Mesendoderm (in vitro differentiated cells): Measurements from ENCODE around the gene CDCA5.

Source experiments
- DNase-seq: peaks from one replicate; pipeline ENCODE4 v3.0.0; 2013
- H2AK5ac ChIP-seq: 2 replicates; pipeline ENCODE4 v1.6.1; 2013; ENCODE audit warnings: low read length, inconsistent platforms
- H2BK120ac ChIP-seq: 2 replicates; pipeline ENCODE4 v1.6.1; 2013; ENCODE audit warnings: low read depth, mild to moderate bottlenecking, low read length, moderate library complexity, mixed read lengths
- H2BK15ac ChIP-seq: replicated peaks from 2 replicates; pipeline ENCODE4 v1.6.1; 2013; ENCODE audit warnings: low read depth, mild to moderate bottlenecking, moderate library complexity
- H2BK5ac ChIP-seq: 2 replicates; pipeline ENCODE4 v1.6.1; 2013; ENCODE audit warnings: low read length, inconsistent platforms
- H3K18ac ChIP-seq: 2 replicates; pipeline ENCODE4 v1.6.1; 2013; ENCODE audit warnings: mild to moderate bottlenecking, low read length, mixed read lengths
- H3K23ac ChIP-seq: one replicate; pipeline ENCODE4 v1.6.1; 2013; ENCODE audit warnings: low read length
- H3K27ac ChIP-seq: 2 replicates; pipeline ENCODE4 v1.5.1; 2013; ENCODE audit warnings: low read depth, mild to moderate bottlenecking, inconsistent platforms, low read length, moderate library complexity
- H3K27me3 ChIP-seq: 2 replicates; pipeline ENCODE4 v1.6.1; 2013; ENCODE audit warnings: low read length, control low read depth, mild to moderate bottlenecking, inconsistent platforms; ENCODE audit not compliant: insufficient read depth, poor library complexity
- H3K36me3 ChIP-seq: 2 replicates; pipeline ENCODE4 v1.6.1; 2013; ENCODE audit warnings: low read length, inconsistent platforms; ENCODE audit not compliant: control insufficient read depth, insufficient read depth
- H3K4ac ChIP-seq: one replicate; pipeline ENCODE4 v1.6.1; 2013; ENCODE audit warnings: low read depth, mild to moderate bottlenecking, low read length, moderate library complexity
- H3K4me1 ChIP-seq: 2 replicates; pipeline ENCODE4 v1.6.1; 2013; ENCODE audit warnings: low read depth, low read length, inconsistent platforms; ENCODE audit not compliant: control insufficient read depth
- H3K4me2 ChIP-seq: 2 replicates; pipeline ENCODE4 v1.6.1; 2013; ENCODE audit warnings: low read length
- H3K4me3 ChIP-seq: 2 replicates; pipeline ENCODE4 v1.5.1; 2013; ENCODE audit warnings: mild to moderate bottlenecking, low read length
- H3K56ac ChIP-seq: one replicate; pipeline ENCODE4 v1.6.1; 2013; ENCODE audit warnings: low read length
- H3K79me1 ChIP-seq: 2 replicates; pipeline ENCODE4 v1.6.1; 2013; ENCODE audit warnings: low read length, inconsistent platforms
- H3K79me2 ChIP-seq: 2 replicates; pipeline ENCODE4 v1.6.1; 2013; ENCODE audit warnings: mild to moderate bottlenecking, low read length; ENCODE audit not compliant: control insufficient read depth, insufficient read depth
- H3K9ac ChIP-seq: 2 replicates; pipeline ENCODE4 v1.6.1; 2013; ENCODE audit warnings: low read length, inconsistent platforms
- H4K5ac ChIP-seq: one replicate; pipeline ENCODE4 v1.6.1; 2013; ENCODE audit warnings: low read length
- H4K8ac ChIP-seq: one replicate; pipeline ENCODE4 v1.6.1; 2013; ENCODE audit warnings: low read depth, mild to moderate bottlenecking, control low read depth, low read length, moderate library complexity
- WGBS: extraction: QIAGEN DNeasy Blood & Tissue Kit; methylation state at CpG from one replicate; pipeline ENCODE4 v1.1.7; 2013; ENCODE audit warnings: low lambda C conversion rate, missing lambda C conversion rate; ENCODE audit not compliant: insufficient coverage; ENCODE audit errors: extremely low coverage; 5-methylcytosine and 5-hydroxymethylcytosine counted together

Gene CDCA5

DNA sequence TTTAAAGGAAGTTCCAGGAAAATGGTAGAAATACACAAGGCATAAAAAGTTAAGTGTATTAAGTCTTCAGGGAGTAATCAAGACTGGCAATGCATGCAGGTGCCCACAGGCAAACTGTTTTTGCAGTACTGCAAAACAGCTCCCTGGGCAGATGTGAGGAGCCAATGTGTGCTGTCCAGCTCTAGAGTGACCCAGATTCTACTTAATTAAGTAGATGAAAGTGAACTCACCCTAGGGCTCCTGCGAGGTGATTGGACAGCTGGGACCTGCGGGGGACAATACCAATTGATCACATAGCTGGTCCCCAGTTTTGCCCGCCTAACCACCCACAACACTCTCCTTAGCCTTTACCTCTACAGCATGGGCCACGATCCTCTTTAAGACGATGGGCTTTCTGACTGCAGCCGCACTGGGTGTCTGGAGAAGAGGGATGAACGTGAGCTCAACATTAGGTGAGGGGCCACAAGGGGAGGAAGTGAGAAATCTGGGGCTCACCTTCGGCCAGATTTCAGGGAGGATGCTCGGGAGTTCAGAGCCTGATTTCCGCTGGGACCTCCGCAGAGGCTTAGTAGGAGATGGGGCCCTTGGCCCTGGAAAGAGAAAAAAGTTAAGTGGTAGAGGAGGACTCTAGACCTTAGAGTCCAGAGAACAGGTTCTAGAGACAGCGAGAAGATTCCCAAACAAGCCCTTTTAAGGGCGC, 556 bp downstream of the CDCA5 start:
- no peak for DNase-seq

DNA sequence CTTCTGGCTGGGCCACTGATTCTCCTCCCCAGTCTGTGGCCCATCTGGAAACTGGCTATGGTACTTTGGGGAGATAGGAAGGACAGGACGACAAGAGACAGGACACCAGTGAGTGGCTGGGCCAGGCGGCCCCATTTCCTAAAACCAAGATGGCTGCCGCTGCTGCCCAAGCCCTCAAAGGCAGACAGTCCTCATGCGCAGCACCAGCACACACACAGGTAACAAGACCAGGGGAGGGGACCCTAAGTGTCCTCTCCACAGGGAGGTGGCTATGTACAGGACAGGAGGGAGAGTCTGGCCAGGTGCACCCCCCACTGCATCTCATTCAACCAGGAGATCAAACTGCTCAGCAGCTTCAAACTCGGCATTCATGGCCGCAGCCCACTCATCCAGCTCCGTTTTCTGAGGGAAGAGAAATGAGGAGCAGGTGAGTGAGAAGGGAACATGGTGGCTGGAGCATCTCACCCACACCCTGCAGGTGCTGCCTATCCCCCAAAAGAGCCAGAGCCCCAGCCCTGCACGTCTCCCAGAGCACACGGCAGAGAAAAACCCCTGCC, 5.0 kb downstream of the CDCA5 start:
- Histone ChIP-seq H4K8ac (no peak overlapping the region), H3K4ac (no peak overlapping the region), H4K5ac (no peak overlapping the region), H3K79me1 (peaks cover 32% of the 10 kb centered on the region), H3K23ac (no peak overlapping the region), H2BK120ac (no peak overlapping the region), H3K56ac (no peak overlapping the region), H3K9ac (no peak overlapping the region), H3K36me3 (peaks cover 21% of the 10 kb centered on the region), H2BK5ac (no peak overlapping the region), H3K4me2 (no peak overlapping the region), H3K18ac (no peak overlapping the region), H2AK5ac (no peak overlapping the region), H3K79me2 (peaks cover 34% of the 10 kb centered on the region), H3K4me1 (peaks cover 2% of the 10 kb centered on the region), H2BK15ac (no peak overlapping the region), H3K27me3 (no peaks in the 10 kb centered on the region), H3K4me3 (no peak overlapping the region), H3K27ac (no peak overlapping the region)
- DNase-seq = no peak
- WGBS = no CpG with 5 or more reads among the region's 9 CpGs

More for the DNA sequence above, 556 bp downstream of the CDCA5 start:
- Histone ChIP-seq H2BK15ac (no peak overlapping the region), H3K27ac (no peak overlapping the region), H3K23ac (peak overlapping the region; percentile 55), H2BK5ac (peak overlapping the region; percentile 70), H4K8ac (no peak overlapping the region), H3K56ac (peak overlapping the region; percentile 100), H3K4ac (peak overlapping the region; percentile 58), H4K5ac (no peak overlapping the region), H2BK120ac (no peak overlapping the region), H3K36me3 (peaks cover 14% of the 10 kb centered on the region), H3K18ac (peak overlapping the region; percentile 29), H3K79me2 (peaks cover 29% of the 10 kb centered on the region), H3K4me1 (peaks cover 2% of the 10 kb centered on the region), H3K4me3 (peak overlapping the region; percentile 100), H3K27me3 (no peaks in the 10 kb centered on the region), H2AK5ac (peak overlapping the region; percentile 85), H3K9ac (peak overlapping the region; percentile 99), H3K4me2 (peak overlapping the region; percentile 92), H3K79me1 (peaks cover 29% of the 10 kb centered on the region)
- no CpG with 5 or more reads among the region's 13 CpGs for WGBS

DNA sequence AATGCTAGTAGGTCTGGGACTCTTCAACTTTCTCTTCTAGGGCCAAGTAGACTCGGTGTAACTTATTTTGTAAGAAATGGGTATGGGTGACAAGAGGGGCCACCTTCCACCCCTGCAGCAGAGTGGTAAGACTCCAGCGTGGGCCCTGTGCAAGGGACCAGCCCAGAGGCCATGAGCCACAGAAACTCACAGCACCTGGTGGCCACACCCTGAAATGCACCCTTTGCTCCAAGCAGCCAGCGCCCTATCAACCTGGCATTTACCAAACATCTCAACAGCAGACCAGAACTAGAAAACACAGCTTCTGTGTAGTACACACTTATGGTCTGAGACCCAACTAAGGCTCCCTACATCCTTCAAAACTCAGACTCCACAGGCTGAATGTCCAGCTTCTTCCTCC, 5.7 kb downstream of the CDCA5 start:
- peak; percentile 57 for DNase-seq
- H4K8ac ChIP-seq = no peak overlapping the region
- no peak overlapping the region for H3K56ac ChIP-seq
- H3K4me3 ChIP-seq = no peak overlapping the region
- no peak overlapping the region for H3K9ac ChIP-seq
- H3K27ac ChIP-seq = no peak overlapping the region
- no peak overlapping the region for H2BK15ac ChIP-seq
- H3K79me2 ChIP-seq = peaks cover 27% of the 10 kb centered on the region
- H4K5ac ChIP-seq = no peak overlapping the region
- H3K4me1 ChIP-seq = peaks cover 2% of the 10 kb centered on the region
- no peak overlapping the region for H2BK120ac ChIP-seq
- H2AK5ac ChIP-seq = no peak overlapping the region
- no peak overlapping the region for H2BK5ac ChIP-seq
- no peak overlapping the region for H3K4ac ChIP-seq
- H3K27me3 ChIP-seq = no peaks in the 10 kb centered on the region
- no peak overlapping the region for H3K4me2 ChIP-seq
- no CpG with 5 or more reads among the region's 3 CpGs for WGBS
- H3K79me1 ChIP-seq = peaks cover 28% of the 10 kb centered on the region
- no peak overlapping the region for H3K18ac ChIP-seq
- H3K36me3 ChIP-seq = peaks cover 21% of the 10 kb centered on the region
- H3K23ac ChIP-seq = no peak overlapping the region

- Histone ChIP-seq H3K18ac (no peak overlapping the region), H4K5ac (no peak overlapping the region), H2AK5ac (no peak overlapping the region), H3K4me2 (no peak overlapping the region), H2BK120ac (no peak overlapping the region), H4K8ac (no peak overlapping the region), H3K27ac (no peak overlapping the region), H3K27me3 (no peaks in the 10 kb centered on the region), H3K56ac (no peak overlapping the region), H2BK5ac (no peak overlapping the region), H3K79me1 (peaks cover 23% of the 10 kb centered on the region), H3K36me3 (peaks cover 21% of the 10 kb centered on the region), H2BK15ac (no peak overlapping the region), H3K4me1 (no peaks in the 10 kb centered on the region), H3K9ac (no peak overlapping the region), H3K4ac (no peak overlapping the region), H3K79me2 (peaks cover 21% of the 10 kb centered on the region), H3K23ac (no peak overlapping the region), H3K4me3 (no peak overlapping the region)
- peak; percentile 28 for DNase-seq
- WGBS = no CpG with 5 or more reads among the region's 4 CpGs
Measured at GRCh38 chr11:65077451-65077850, 6.4 kb downstream of the CDCA5 start.

DNA sequence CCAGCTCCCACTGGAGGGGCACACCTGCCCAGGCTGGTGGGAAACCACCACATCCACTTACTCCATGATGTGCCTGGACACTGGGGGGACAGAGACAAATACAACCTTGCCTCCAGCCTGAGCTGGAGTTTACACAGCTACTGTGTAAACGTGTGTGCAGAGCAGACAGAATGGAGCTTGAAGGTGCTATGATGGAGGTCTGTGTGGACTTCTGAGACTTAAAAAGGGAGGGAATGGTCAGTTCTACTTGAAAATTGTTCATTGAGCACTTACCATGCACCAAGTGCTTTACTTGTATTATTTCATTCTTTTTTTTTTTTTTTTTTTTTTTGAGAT, 11.2 kb downstream of the CDCA5 start:
- no peak for DNase-seq
- H2BK5ac ChIP-seq = no peak overlapping the region
- no CpG with 5 or more reads among the region's 1 CpG for WGBS
- peaks cover 1% of the 10 kb centered on the region for H3K79me2 ChIP-seq
- no peak overlapping the region for H4K5ac ChIP-seq
- peaks cover 5% of the 10 kb centered on the region for H3K79me1 ChIP-seq
- no peak overlapping the region for H3K4me3 ChIP-seq
- no peak overlapping the region for H3K4me2 ChIP-seq
- no peak overlapping the region for H3K18ac ChIP-seq
- no peak overlapping the region for H3K56ac ChIP-seq
- H2AK5ac ChIP-seq = no peak overlapping the region
- H3K27me3 ChIP-seq = no peaks in the 10 kb centered on the region
- peaks cover 6% of the 10 kb centered on the region for H3K36me3 ChIP-seq
- H3K4me1 ChIP-seq = no peaks in the 10 kb centered on the region
- no peak overlapping the region for H2BK15ac ChIP-seq
- H3K23ac ChIP-seq = no peak overlapping the region
- no peak overlapping the region for H2BK120ac ChIP-seq
- H3K27ac ChIP-seq = no peak overlapping the region
- no peak overlapping the region for H3K4ac ChIP-seq
- no peak overlapping the region for H4K8ac ChIP-seq
- no peak overlapping the region for H3K9ac ChIP-seq
